Right lobe of liver (tissue), 4 donors: ENCODE results near the gene CRIP1.

ENCODE experiments used
- CTCF ChIP-seq, 4 donors: fragments of 200-600 bp in 3 of 4; fragments of 450-650 bp in 1 of 4; IDR thresholded peaks; one replicate each; pipeline versions ENCODE4 v1.5.1 to v1.8.0; 2016 to 2022; ENCODE audit warnings: antibody characterized with exemption in 4 of 4, mild to moderate bottlenecking in 2 of 4
- POLR2A ChIP-seq: fragments of 450-650 bp; IDR thresholded peaks from one replicate; pipeline ENCODE4 v1.6.1; 2017; ENCODE audit warnings: antibody characterized with exemption, mild to moderate bottlenecking
- donor health status: DM: no; HTN: no; CAD: no.
- donor health status: DM: no; HTN: no; CAD: no.
- donor health status: DM: no; HTN: yes; CAD: no.

GRCh38 chr14:105465209-105466031 is 21.3 kb upstream of the CRIP1 start:
- TF ChIP-seq CTCF (IDR thresholded peaks at IDR 0.05) = no peak
- no peak for TF ChIP-seq POLR2A
